ENCODE results near the gene ZNF433.

- TF ChIP-seq POLR2A (IDR thresholded peaks at IDR 0.05), result no peak
- TF ChIP-seq CTCF (IDR thresholded peaks at IDR 0.05 in 8 of 11, conservative IDR thresholded peaks at IDR 0.05 in 3 of 11), result no peak
- no peak for TF ChIP-seq POLR2AphosphoS5 (IDR thresholded peaks at IDR 0.05)
Measured at GRCh38 chr19:12077375-12077774, 41.9 kb upstream of the ZNF433 start.

Data from spleen (tissue), 7 donors.